Measurements from ENCODE around the gene NINJ2. TPM values are rescaled to one million over a fixed set of nuclear protein-coding genes. Genes with fewer than 3 reads are reported as not detected.

Gene NINJ2
- total RNA-seq, 2 donors from 2014 or later: 0.78 to 5.6 TPM

DNA sequence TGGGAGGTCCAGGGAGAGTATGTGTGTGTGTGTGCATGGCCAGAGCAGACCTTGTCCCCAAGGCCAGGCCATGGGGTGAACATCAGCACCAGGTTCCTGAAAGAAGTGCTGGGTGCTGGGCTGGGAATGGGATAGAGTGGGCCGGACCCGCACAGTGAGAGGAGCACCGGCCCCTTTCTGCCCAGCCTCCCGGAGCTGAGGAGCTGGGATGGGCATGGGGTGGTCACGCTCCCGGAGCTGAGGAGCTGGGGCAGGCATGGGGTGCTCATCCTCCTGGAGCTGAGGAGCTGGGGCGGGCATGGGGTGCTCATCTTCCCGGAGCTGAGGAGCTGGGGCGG is 120.2 kb downstream of the NINJ2 start:
- Histone ChIP-seq H3K27me3 (no peaks in the 10 kb centered on the region), H3K9me3 (no peaks in the 10 kb centered on the region), H3K4me3 (no peak overlapping the region), H3K36me3 (replicated peaks in 1 of 2; ENCODE audit: insufficient read depth in 1 of 2, low read depth in 2 of 2) (no peaks in the 10 kb centered on the region), H3K27ac (no peak overlapping the region), H3K4me1 (peaks cover 13% of the 10 kb centered on the region)
- intact Hi-C loops (cut with DNase I): no loop called here
- DNase-seq (no peak), ATAC-seq (no peak)
- 82 to 100% methylated on average over 2 to 8 of the region's 9 CpGs for WGBS, 2 donors
- TF ChIP-seq, protein P1, sequence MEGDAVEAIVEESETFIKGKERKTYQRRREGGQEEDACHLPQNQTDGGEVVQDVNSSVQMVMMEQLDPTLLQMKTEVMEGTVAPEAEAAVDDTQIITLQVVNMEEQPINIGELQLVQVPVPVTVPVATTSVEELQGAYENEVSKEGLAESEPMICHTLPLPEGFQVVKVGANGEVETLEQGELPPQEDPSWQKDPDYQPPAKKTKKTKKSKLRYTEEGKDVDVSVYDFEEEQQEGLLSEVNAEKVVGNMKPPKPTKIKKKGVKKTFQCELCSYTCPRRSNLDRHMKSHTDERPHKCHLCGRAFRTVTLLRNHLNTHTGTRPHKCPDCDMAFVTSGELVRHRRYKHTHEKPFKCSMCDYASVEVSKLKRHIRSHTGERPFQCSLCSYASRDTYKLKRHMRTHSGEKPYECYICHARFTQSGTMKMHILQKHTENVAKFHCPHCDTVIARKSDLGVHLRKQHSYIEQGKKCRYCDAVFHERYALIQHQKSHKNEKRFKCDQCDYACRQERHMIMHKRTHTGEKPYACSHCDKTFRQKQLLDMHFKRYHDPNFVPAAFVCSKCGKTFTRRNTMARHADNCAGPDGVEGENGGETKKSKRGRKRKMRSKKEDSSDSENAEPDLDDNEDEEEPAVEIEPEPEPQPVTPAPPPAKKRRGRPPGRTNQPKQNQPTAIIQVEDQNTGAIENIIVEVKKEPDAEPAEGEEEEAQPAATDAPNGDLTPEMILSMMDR (IDR thresholded peaks at IDR 0.05): no peak
- no peak for TF ChIP-seq POLR2A (IDR thresholded peaks at IDR 0.05)

DNA sequence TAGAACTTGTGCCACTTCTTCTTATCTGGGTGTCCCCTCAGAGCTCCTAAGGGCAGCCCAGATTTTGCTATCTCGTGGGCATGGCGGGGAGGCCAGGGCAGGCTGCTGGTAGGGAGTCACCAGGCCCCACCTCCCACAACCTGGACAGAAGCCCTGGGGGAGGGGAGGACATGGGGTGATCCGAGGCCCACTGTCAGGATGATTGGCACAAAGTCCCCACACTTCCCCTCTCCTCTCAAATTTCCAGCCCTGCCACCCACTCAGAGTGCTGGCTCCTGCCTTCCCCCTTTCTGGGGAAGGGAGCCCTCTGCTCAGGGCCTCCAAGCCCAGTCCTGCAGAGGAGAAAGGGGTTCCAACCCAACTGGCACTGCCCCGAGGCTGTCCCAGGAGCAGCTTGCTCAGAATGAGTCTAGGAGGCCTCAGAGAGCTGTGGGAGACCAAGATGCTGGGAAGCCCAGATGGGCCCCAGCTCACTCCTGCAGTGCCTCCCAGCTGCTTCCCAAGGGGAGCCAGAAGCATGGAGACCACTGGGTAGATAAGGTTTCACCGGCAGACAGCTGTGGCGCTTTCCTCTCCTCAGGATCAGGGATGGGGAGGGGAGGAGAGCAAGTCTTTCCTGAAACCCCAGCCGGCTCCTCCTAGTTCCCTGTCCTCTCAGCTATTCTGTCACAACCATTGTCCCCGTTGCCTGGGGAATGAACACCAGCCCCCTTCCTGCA is 120.7 kb downstream of the NINJ2 start:
- 70 to 72% methylated on average over 4 to 6 of the region's 8 CpGs for WGBS, 2 donors
- TF ChIP-seq, protein P1 (IDR thresholded peaks at IDR 0.05): no peak
- TF ChIP-seq POLR2A (IDR thresholded peaks at IDR 0.05): no peak
- Histone ChIP-seq H3K27me3 (no peaks in the 10 kb centered on the region), H3K4me3 (no peak overlapping the region), H3K4me1 (peaks cover 13% of the 10 kb centered on the region), H3K9me3 (no peaks in the 10 kb centered on the region), H3K36me3 (replicated peaks in 1 of 2; ENCODE audit: insufficient read depth in 1 of 2, low read depth in 2 of 2) (no peaks in the 10 kb centered on the region), H3K27ac (peak overlapping the region in 2 of 4 donors; percentile 21 to 37)
- DNase-seq: no peak
- intact Hi-C loops (cut with DNase I): no loop called here
- ATAC-seq: no peak

DNA sequence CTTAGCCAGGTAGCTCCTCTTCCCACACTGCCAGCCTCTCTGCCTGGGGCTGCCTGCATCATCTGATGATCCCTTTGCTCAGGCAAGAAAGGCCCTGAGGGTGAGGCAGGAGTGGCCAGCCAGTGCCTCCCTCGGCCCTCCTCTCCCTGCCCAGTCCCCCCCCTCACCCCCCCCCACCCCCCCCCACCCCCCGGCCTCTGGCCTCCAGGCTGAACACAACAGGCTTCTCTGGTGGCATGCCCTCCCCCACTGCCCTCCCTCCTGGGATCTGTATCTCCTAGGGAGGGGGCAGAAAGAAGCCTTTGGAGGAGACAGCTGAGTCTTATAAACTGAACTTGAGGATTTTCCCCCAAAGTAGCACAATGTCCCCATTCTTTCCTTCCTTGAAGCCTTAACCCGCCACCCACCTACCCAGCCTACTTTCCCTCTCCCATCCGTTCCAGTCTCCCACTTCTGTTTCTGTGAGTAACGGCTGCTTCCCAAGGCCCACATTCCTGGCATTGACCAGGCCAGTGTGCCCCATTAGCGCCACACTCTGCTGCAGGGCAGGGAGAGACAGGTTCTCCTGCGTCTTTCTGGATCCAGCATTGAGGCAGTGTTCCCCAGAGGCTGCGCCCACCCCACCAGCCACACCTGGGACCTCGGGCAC is 121.4 kb downstream of the NINJ2 start:
- peak overlapping the region in 2 of 4 donors; percentile 21 to 37 for H3K27ac ChIP-seq
- no peaks in the 10 kb centered on the region for H3K27me3 ChIP-seq
- no peak for ATAC-seq
- no peak overlapping the region for H3K4me3 ChIP-seq
- DNase-seq: no peak
- H3K4me1 ChIP-seq: peaks cover 9% of the 10 kb centered on the region
- intact Hi-C loops (cut with DNase I): no loop called here
- no peaks in the 10 kb centered on the region for H3K36me3 ChIP-seq (replicated peaks in 1 of 2; ENCODE audit: insufficient read depth in 1 of 2, low read depth in 2 of 2)
- H3K9me3 ChIP-seq: no peaks in the 10 kb centered on the region
- WGBS, 2 donors: 61 to 62% methylated on average over 9 of the region's 9 CpGs
- TF ChIP-seq POLR2A (IDR thresholded peaks at IDR 0.05): no peak
- TF ChIP-seq, protein P1 (IDR thresholded peaks at IDR 0.05): peak in 1 of 7 experiments; percentile 6

DNA sequence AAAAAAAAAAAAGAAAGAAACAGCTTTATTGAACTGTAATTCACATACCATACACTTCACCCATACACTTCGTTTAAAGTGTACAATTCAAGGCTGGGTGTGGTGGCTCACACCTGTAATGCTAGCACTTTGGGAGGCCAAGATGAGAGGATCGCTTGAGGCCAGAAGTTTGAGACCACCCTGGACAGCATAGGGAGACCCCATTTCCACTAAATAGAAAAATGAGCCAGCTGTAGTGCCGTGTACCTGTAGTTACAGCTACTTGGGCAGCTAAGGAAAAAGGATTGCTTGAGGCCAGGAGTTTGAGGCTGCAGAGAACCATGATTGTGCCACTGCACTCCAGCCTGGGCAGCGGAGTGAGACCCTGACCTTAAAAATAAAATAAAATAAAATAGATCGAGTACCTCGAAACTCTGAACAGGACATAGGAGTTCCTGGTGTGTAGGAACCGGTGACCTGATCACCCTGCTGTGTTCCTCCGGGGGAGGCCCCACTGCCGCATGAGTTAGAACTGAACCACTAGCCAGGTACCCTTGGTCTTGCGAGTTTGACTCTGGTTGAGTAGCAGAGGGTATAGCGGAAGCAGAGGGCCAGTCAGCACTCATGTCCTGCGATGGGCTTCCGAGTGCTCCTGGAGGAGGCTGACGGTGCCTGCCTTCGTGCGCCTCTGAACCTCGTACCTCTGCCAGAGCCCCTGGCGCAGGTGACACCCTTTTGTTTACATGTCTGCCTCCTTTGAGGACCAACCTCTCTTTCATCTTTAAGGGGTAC is 123.5 kb downstream of the NINJ2 start:
- DNase-seq: no peak
- no peak for TF ChIP-seq POLR2A (IDR thresholded peaks at IDR 0.05)
- TF ChIP-seq, protein P1 (IDR thresholded peaks at IDR 0.05): no peak
- Histone ChIP-seq H3K4me3 (no peak overlapping the region), H3K36me3 (replicated peaks in 1 of 2; ENCODE audit: insufficient read depth in 1 of 2, low read depth in 2 of 2) (no peaks in the 10 kb centered on the region), H3K27ac (no peak overlapping the region), H3K27me3 (no peaks in the 10 kb centered on the region), H3K9me3 (no peaks in the 10 kb centered on the region), H3K4me1 (peaks cover 7% of the 10 kb centered on the region)
- intact Hi-C loops (cut with DNase I): no loop called here
- ATAC-seq: no peak
- WGBS, 2 donors: 86 to 92% methylated on average over 18 of the region's 18 CpGs

Measured in body of pancreas (tissue), 4 donors.